HCT116 (cell line): Measurements from ENCODE around the gene RYR3. TPM values are rescaled to one million over a fixed set of nuclear protein-coding genes. Genes with fewer than 3 reads are reported as not detected.

Experiments
- ATAC-seq: fragments of 200-7000 bp; cut with Tn5 transposase; 2 replicates; pipeline ENCODE4 v1.9.1; 2020; ENCODE audit warnings: mild to moderate bottlenecking, moderate library complexity
- BruUV-seq: library from RNA; stranded (reverse); fragments of 400-500 nt; replicated peaks from 2 replicates; lab custom pipeline; 2021; lab: Mats Ljungman, UMichigan
- CTCF ChIA-PET: fragments of 300-600 bp; sonication (Branson Sonifier 250); formaldehyde crosslinking; loops from one replicate; lab custom pipeline; 2021; ENCODE audit warnings: antibody characterized with exemption; lab: Charles Lee
- POLR2A ChIA-PET: fragments of 300-600, 350-600 bp; sonication (Branson Sonifier 250); formaldehyde crosslinking; loops from one replicate; lab custom pipeline; 2021; ENCODE audit warnings: antibody characterized with exemption; lab: Charles Lee
- RAD21 ChIA-PET, 2 experiments: fragments of 300-600 bp; sonication (Branson Sonifier 250); formaldehyde crosslinking; loops; one replicate each; lab custom pipeline; 2023; ENCODE audit warnings: low total read pairs in 2 of 2; ENCODE audit not compliant: uncharacterized antibody in 2 of 2, unreplicated experiment in 2 of 2, low non-redundant PET in 1 of 2; lab: Charles Lee
- DNase-seq: peaks from one replicate; pipeline ENCODE4 v3.0.0-alpha.2; 2010; ENCODE audit warnings: low read depth, low spot score
- H2AFZ ChIP-seq: fragments of 200-600 bp; shearing (Covaris generic), sonication (generic); 2 replicates; pipeline ENCODE4 v1.6.1; 2017; ENCODE audit warnings: low read depth, mixed run types, mixed read lengths, antibody characterized with exemption, low read length; ENCODE audit not compliant: poor library complexity, severe bottlenecking
- H3K27ac ChIP-seq: 2 replicates; pipeline ENCODE4 v1.5.1; 2012; ENCODE audit warnings: low read depth, low read length
- H3K27me3 ChIP-seq: fragments of 200-600 bp; sonication (generic); 2 replicates; pipeline ENCODE4 v1.6.1; 2016; ENCODE audit warnings: mixed run types, low read length, mixed read lengths; ENCODE audit not compliant: insufficient read depth
- H3K36me3 ChIP-seq, 2 experiments: fragments of 200-500 bp in 1 of 2; fragments of 200-600 bp in 1 of 2; sonication (Bioruptor generic) in 1 of 2; sonication (generic) in 1 of 2; 2 replicates each; pipeline versions ENCODE4 v1.5.1 to v1.6.1; 2014 to 2016; ENCODE audit warnings: low read length in 2 of 2, inconsistent platforms in 1 of 2, mixed read lengths in 1 of 2, mixed run types in 1 of 2; ENCODE audit not compliant: insufficient read depth in 2 of 2, control insufficient read depth in 1 of 2
- H3K4me1 ChIP-seq, 2 experiments: fragments of 200-600 bp in 1 of 2; sonication (generic) in 1 of 2; 2 replicates each; pipeline versions ENCODE4 v1.5.1 to v1.6.1; 2012 to 2017; ENCODE audit warnings: low read length in 2 of 2, inconsistent platforms in 1 of 2, mild to moderate bottlenecking in 1 of 2, mixed read lengths in 1 of 2, mixed run types in 1 of 2, moderate library complexity in 1 of 2; ENCODE audit not compliant: insufficient read depth in 2 of 2, control insufficient read depth in 1 of 2
- H3K4me2 ChIP-seq: fragments of 200-600 bp; sonication (generic); 2 replicates; pipeline ENCODE4 v1.6.1; 2017; ENCODE audit warnings: mixed run types, low read length, mixed read lengths
- H3K4me3 ChIP-seq, 2 experiments: fragments of 200-600 bp in 1 of 2; sonication (generic) in 1 of 2; replicated peaks in 1 of 2; 2 replicates each; pipeline ENCODE4 v1.5.1; 2011 to 2016; ENCODE audit warnings: low read length in 2 of 2, control low read depth in 1 of 2, low read depth in 1 of 2, mild to moderate bottlenecking in 1 of 2, mixed read lengths in 1 of 2, mixed run types in 1 of 2
- H3K79me2 ChIP-seq: fragments of 200-600 bp; sonication (generic); 2 replicates; pipeline ENCODE4 v1.6.1; 2017; ENCODE audit warnings: mild to moderate bottlenecking, mixed run types, low read length, moderate library complexity, mixed read lengths; ENCODE audit not compliant: insufficient read depth
- H3K9ac ChIP-seq: fragments of 200-600 bp; sonication (generic); 2 replicates; pipeline ENCODE4 v1.6.1; 2016; ENCODE audit warnings: low read length, mixed read lengths
- H3K9me2 ChIP-seq: fragments of 200-600 bp; sonication (generic), shearing (Covaris generic); 2 replicates; pipeline ENCODE4 v1.6.1; 2017; ENCODE audit warnings: mixed run types, mild to moderate bottlenecking, moderate library complexity; ENCODE audit not compliant: insufficient read depth
- H3K9me3 ChIP-seq, 2 experiments: fragments of 200-500 bp in 1 of 2; fragments of 200-600 bp in 1 of 2; sonication (Bioruptor generic) in 1 of 2; sonication (generic) in 1 of 2; 2 replicates each; pipeline ENCODE4 v1.6.1; 2014 to 2017; ENCODE audit warnings: low read length in 2 of 2, mixed read lengths in 2 of 2, inconsistent platforms in 1 of 2, low read depth in 1 of 2, mild to moderate bottlenecking in 1 of 2, mixed run types in 1 of 2, moderate library complexity in 1 of 2; ENCODE audit not compliant: control insufficient read depth in 1 of 2, insufficient read depth in 1 of 2
- H4K20me1 ChIP-seq: fragments of 200-600 bp; sonication (generic), shearing (Covaris generic); 2 replicates; pipeline ENCODE4 v1.6.1; 2017; ENCODE audit warnings: mixed run types, mild to moderate bottlenecking, moderate library complexity; ENCODE audit not compliant: insufficient read depth
- CEBPB ChIP-seq: IDR thresholded peaks from 2 replicates; pipeline ENCODE4 v1.6.1; 2012; ENCODE audit warnings: low read depth
- EZH2phosphoT487 ChIP-seq: fragments of 200-600 bp; IDR thresholded peaks from 2 replicates; pipeline ENCODE4 v1.6.1; 2018; ENCODE audit warnings: antibody characterized with exemption, borderline replicate concordance
- TCF7L2 ChIP-seq: IDR thresholded peaks from 2 replicates; pipeline ENCODE4 v1.7.0; 2011; ENCODE audit warnings: borderline replicate concordance, inconsistent platforms; ENCODE audit not compliant: insufficient read depth, insufficient read length; ENCODE audit errors: extremely low read depth
- ZBTB33 ChIP-seq: IDR thresholded peaks from 2 replicates; pipeline ENCODE4 v1.6.1; 2011; ENCODE audit warnings: mild to moderate bottlenecking, low read length, moderate library complexity; ENCODE audit not compliant: insufficient replicate concordance; ENCODE audit errors: extremely low read depth
- intact Hi-C: fragments of 100-400 bp; cut with micrococcal nuclease; formaldehyde crosslinking; loops from 2 replicates; pipeline ENCODE4 v1.10.0; 2022
- total RNA-seq: library from RNA; stranded (reverse); gene quantifications from one replicate; pipeline ENCODE4 v1.2.1, GENCODE V29; 2021; ENCODE audit not compliant: unreplicated experiment
- TF ChIP-seq, protein P1 (sequence below), 3 experiments: fragments of 200-600 bp in 1 of 3; sonication (generic) in 1 of 3; IDR thresholded peaks in 2 of 3; conservative IDR thresholded peaks in 1 of 3; 2 replicates each; pipeline ENCODE4 v1.5.1; 2012 to 2017; ENCODE audit warnings: low read depth in 2 of 3, low read length in 2 of 3, antibody characterized with exemption in 1 of 3, borderline replicate concordance in 1 of 3, control low read depth in 1 of 3, mild to moderate bottlenecking in 1 of 3, mixed read lengths in 1 of 3, mixed run types in 1 of 3, moderate library complexity in 1 of 3; ENCODE audit not compliant: insufficient read depth in 1 of 3

Gene RYR3
- total RNA-seq, 1 experiment from 2014 or later = not detected

GRCh38 chr15:33871980-33872379, 561.2 kb downstream of the RYR3 start:
- POLR2A ChIA-PET = no interaction called here
- no peaks in the 10 kb centered on the region for H3K79me2 ChIP-seq
- BruUV-seq = no TSS peak
- no peak overlapping the region for H2AFZ ChIP-seq
- no peaks in the 10 kb centered on the region for H3K9me3 ChIP-seq
- TF ChIP-seq EZH2phosphoT487 (no peak), TCF7L2 (no peak), CEBPB (no peak), ZBTB33 (no peak)
- TF ChIP-seq, protein P1, sequence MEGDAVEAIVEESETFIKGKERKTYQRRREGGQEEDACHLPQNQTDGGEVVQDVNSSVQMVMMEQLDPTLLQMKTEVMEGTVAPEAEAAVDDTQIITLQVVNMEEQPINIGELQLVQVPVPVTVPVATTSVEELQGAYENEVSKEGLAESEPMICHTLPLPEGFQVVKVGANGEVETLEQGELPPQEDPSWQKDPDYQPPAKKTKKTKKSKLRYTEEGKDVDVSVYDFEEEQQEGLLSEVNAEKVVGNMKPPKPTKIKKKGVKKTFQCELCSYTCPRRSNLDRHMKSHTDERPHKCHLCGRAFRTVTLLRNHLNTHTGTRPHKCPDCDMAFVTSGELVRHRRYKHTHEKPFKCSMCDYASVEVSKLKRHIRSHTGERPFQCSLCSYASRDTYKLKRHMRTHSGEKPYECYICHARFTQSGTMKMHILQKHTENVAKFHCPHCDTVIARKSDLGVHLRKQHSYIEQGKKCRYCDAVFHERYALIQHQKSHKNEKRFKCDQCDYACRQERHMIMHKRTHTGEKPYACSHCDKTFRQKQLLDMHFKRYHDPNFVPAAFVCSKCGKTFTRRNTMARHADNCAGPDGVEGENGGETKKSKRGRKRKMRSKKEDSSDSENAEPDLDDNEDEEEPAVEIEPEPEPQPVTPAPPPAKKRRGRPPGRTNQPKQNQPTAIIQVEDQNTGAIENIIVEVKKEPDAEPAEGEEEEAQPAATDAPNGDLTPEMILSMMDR (IDR thresholded peaks at IDR 0.05 in 2 of 3, conservative IDR thresholded peaks at IDR 0.05 in 1 of 3; ENCODE audit: borderline replicate concordance in 1 of 3, insufficient read depth in 1 of 3, low read depth in 2 of 3, low read length in 2 of 3) = no peak
- H3K9me2 ChIP-seq = no peaks in the 10 kb centered on the region
- no peak for ATAC-seq
- no peaks in the 10 kb centered on the region for H3K36me3 ChIP-seq
- no peaks in the 10 kb centered on the region for H3K4me1 ChIP-seq
- no peak overlapping the region for H3K4me3 ChIP-seq
- RAD21 ChIA-PET = no interaction called here
- no peaks in the 10 kb centered on the region for H3K27me3 ChIP-seq
- no peak overlapping the region for H3K4me2 ChIP-seq
- no peak overlapping the region for H3K9ac ChIP-seq
- intact Hi-C loops = no loop called here
- no peak for DNase-seq
- H4K20me1 ChIP-seq = no peaks in the 10 kb centered on the region
- no peak overlapping the region for H3K27ac ChIP-seq
- CTCF ChIA-PET = no interaction called here
